ENCODE results near the gene GSTM3.
"Not testable (repeated sequence)": the region's sequence is repeated elsewhere in the genome, so short reads cannot be mapped to it uniquely, and the experiment has no call there.

Gene GSTM3

GRCh38 chr1:109756848-109757521 lies 16.1 kb upstream of the GSTM3 start:
- Histone ChIP-seq H3K4me1 (ENCODE audit: insufficient read depth, low read length) (no peaks in the 10 kb centered on the region), H3K36me3 (ENCODE audit: insufficient read depth, low read length) (no peaks in the 10 kb centered on the region), H3K9ac (ENCODE audit: low read length) (no peak overlapping the region), H3K27ac (ENCODE audit: low read depth, low read length) (no peak overlapping the region), H3K9me3 (ENCODE audit: low read length) (no peaks in the 10 kb centered on the region), H3K4me3 (ENCODE audit: low read depth in 1 of 2, low read length in 2 of 2) (no peak overlapping the region), H3K27me3 (ENCODE audit: control insufficient read depth in 1 of 2, insufficient read depth in 2 of 2, low read length in 2 of 2) (no peaks in the 10 kb centered on the region)

GRCh38 chr1:109756325-109756724 lies 15.5 kb upstream of the GSTM3 start:
- H3K9me3 ChIP-seq (ENCODE audit: low read length); H3K27me3 ChIP-seq (ENCODE audit: control insufficient read depth in 1 of 2, insufficient read depth in 2 of 2, low read length in 2 of 2); H3K9ac ChIP-seq (ENCODE audit: low read length); H3K4me1 ChIP-seq (ENCODE audit: insufficient read depth, low read length); H3K36me3 ChIP-seq (ENCODE audit: insufficient read depth, low read length); H3K27ac ChIP-seq (ENCODE audit: low read depth, low read length); H3K4me3 ChIP-seq (ENCODE audit: low read depth in 1 of 2, low read length in 2 of 2): not testable (repeated sequence)

- H3K27me3 ChIP-seq (ENCODE audit: control insufficient read depth in 1 of 2, insufficient read depth in 2 of 2, low read length in 2 of 2): no peaks in the 10 kb centered on the region
- H3K4me1 ChIP-seq (ENCODE audit: insufficient read depth, low read length): no peaks in the 10 kb centered on the region
- H3K9ac ChIP-seq (ENCODE audit: low read length): no peak overlapping the region
- no peak overlapping the region for H3K27ac ChIP-seq (ENCODE audit: low read depth, low read length)
- no peak overlapping the region for H3K4me3 ChIP-seq (ENCODE audit: low read depth in 1 of 2, low read length in 2 of 2)
- no peaks in the 10 kb centered on the region for H3K36me3 ChIP-seq (ENCODE audit: insufficient read depth, low read length)
- H3K9me3 ChIP-seq (ENCODE audit: low read length): no peaks in the 10 kb centered on the region
Measured at GRCh38 chr1:109754738-109755137, 13.9 kb upstream of the GSTM3 start.

- Histone ChIP-seq H3K27me3 (ENCODE audit: control insufficient read depth in 1 of 2, insufficient read depth in 2 of 2, low read length in 2 of 2) (no peaks in the 10 kb centered on the region), H3K9me3 (ENCODE audit: low read length) (no peaks in the 10 kb centered on the region), H3K9ac (ENCODE audit: low read length) (no peak overlapping the region), H3K4me3 (ENCODE audit: low read depth in 1 of 2, low read length in 2 of 2) (no peak overlapping the region), H3K4me1 (ENCODE audit: insufficient read depth, low read length) (no peaks in the 10 kb centered on the region), H3K27ac (ENCODE audit: low read depth, low read length) (no peak overlapping the region), H3K36me3 (ENCODE audit: insufficient read depth, low read length) (no peaks in the 10 kb centered on the region)
Measured at GRCh38 chr1:109751531-109752260, 10.9 kb upstream of the GSTM3 start.

- H3K27ac ChIP-seq (ENCODE audit: low read depth, low read length): no peak overlapping the region
- no peaks in the 10 kb centered on the region for H3K27me3 ChIP-seq (ENCODE audit: control insufficient read depth in 1 of 2, insufficient read depth in 2 of 2, low read length in 2 of 2)
- no peaks in the 10 kb centered on the region for H3K36me3 ChIP-seq (ENCODE audit: insufficient read depth, low read length)
- no peak overlapping the region for H3K9ac ChIP-seq (ENCODE audit: low read length)
- no peaks in the 10 kb centered on the region for H3K4me1 ChIP-seq (ENCODE audit: insufficient read depth, low read length)
- no peak overlapping the region for H3K4me3 ChIP-seq (ENCODE audit: low read depth in 1 of 2, low read length in 2 of 2)
- no peaks in the 10 kb centered on the region for H3K9me3 ChIP-seq (ENCODE audit: low read length)
Measured at GRCh38 chr1:109750920-109751319, 10.1 kb upstream of the GSTM3 start.

- no peaks in the 10 kb centered on the region for H3K27me3 ChIP-seq (ENCODE audit: control insufficient read depth in 1 of 2, insufficient read depth in 2 of 2, low read length in 2 of 2)
- no peaks in the 10 kb centered on the region for H3K36me3 ChIP-seq (ENCODE audit: insufficient read depth, low read length)
- H3K4me1 ChIP-seq (ENCODE audit: insufficient read depth, low read length): no peaks in the 10 kb centered on the region
- no peak overlapping the region for H3K9ac ChIP-seq (ENCODE audit: low read length)
- H3K9me3 ChIP-seq (ENCODE audit: low read length): no peaks in the 10 kb centered on the region
- no peak overlapping the region for H3K27ac ChIP-seq (ENCODE audit: low read depth, low read length)
- H3K4me3 ChIP-seq (ENCODE audit: low read depth in 1 of 2, low read length in 2 of 2): no peak overlapping the region
Measured at GRCh38 chr1:109750241-109750882, 9.5 kb upstream of the GSTM3 start.

GRCh38 chr1:109749221-109749620 lies 8.4 kb upstream of the GSTM3 start:
- no peaks in the 10 kb centered on the region for H3K9me3 ChIP-seq (ENCODE audit: low read length)
- H3K4me3 ChIP-seq (ENCODE audit: low read depth in 1 of 2, low read length in 2 of 2): no peak overlapping the region
- no peaks in the 10 kb centered on the region for H3K36me3 ChIP-seq (ENCODE audit: insufficient read depth, low read length)
- no peak overlapping the region for H3K27ac ChIP-seq (ENCODE audit: low read depth, low read length)
- H3K27me3 ChIP-seq (ENCODE audit: control insufficient read depth in 1 of 2, insufficient read depth in 2 of 2, low read length in 2 of 2): no peaks in the 10 kb centered on the region
- no peaks in the 10 kb centered on the region for H3K4me1 ChIP-seq (ENCODE audit: insufficient read depth, low read length)
- H3K9ac ChIP-seq (ENCODE audit: low read length): no peak overlapping the region

GRCh38 chr1:109748311-109748710 lies 7.5 kb upstream of the GSTM3 start:
- not testable (repeated sequence) for H3K9me3 ChIP-seq (ENCODE audit: low read length)

GRCh38 chr1:109739738-109740614 lies 862 bp downstream of the GSTM3 start:
- Histone ChIP-seq H3K9ac (ENCODE audit: low read length) (peak overlapping the region; percentile 42), H3K27me3 (ENCODE audit: control insufficient read depth in 1 of 2, insufficient read depth in 2 of 2, low read length in 2 of 2) (no peaks in the 10 kb centered on the region), H3K4me1 (ENCODE audit: insufficient read depth, low read length) (no peaks in the 10 kb centered on the region), H3K27ac (ENCODE audit: low read depth, low read length) (peak overlapping the region; percentile 78), H3K36me3 (ENCODE audit: insufficient read depth, low read length) (peaks cover 10% of the 10 kb centered on the region), H3K4me3 (ENCODE audit: low read depth in 1 of 2, low read length in 2 of 2) (peak overlapping the region; percentile 80 to 96), H3K9me3 (ENCODE audit: low read length) (no peaks in the 10 kb centered on the region)

More at GRCh38 chr1:109748311-109748710, 7.5 kb upstream of the GSTM3 start:
- H3K4me3 ChIP-seq (ENCODE audit: low read depth in 1 of 2, low read length in 2 of 2); H3K4me1 ChIP-seq (ENCODE audit: insufficient read depth, low read length); H3K27ac ChIP-seq (ENCODE audit: low read depth, low read length); H3K27me3 ChIP-seq (ENCODE audit: control insufficient read depth in 1 of 2, insufficient read depth in 2 of 2, low read length in 2 of 2); H3K36me3 ChIP-seq (ENCODE audit: insufficient read depth, low read length); H3K9ac ChIP-seq (ENCODE audit: low read length): not testable (repeated sequence)

GRCh38 chr1:109733236-109733870 lies 7.5 kb downstream of the GSTM3 start:
- H3K9ac ChIP-seq (ENCODE audit: low read length): no peak overlapping the region
- no peak overlapping the region for H3K4me3 ChIP-seq (ENCODE audit: low read depth in 1 of 2, low read length in 2 of 2)
- no peak overlapping the region for H3K27ac ChIP-seq (ENCODE audit: low read depth, low read length)
- no peaks in the 10 kb centered on the region for H3K9me3 ChIP-seq (ENCODE audit: low read length)
- H3K36me3 ChIP-seq (ENCODE audit: insufficient read depth, low read length): peaks cover 10% of the 10 kb centered on the region
- H3K4me1 ChIP-seq (ENCODE audit: insufficient read depth, low read length): no peaks in the 10 kb centered on the region
- no peaks in the 10 kb centered on the region for H3K27me3 ChIP-seq (ENCODE audit: control insufficient read depth in 1 of 2, insufficient read depth in 2 of 2, low read length in 2 of 2)
